Ectodermal cell (in vitro differentiated cells): Measurements from ENCODE around the gene ANKRD39.
"Not testable (repeated sequence)": the region's sequence is repeated elsewhere in the genome, so short reads cannot be mapped to it uniquely, and the experiment has no call there.

Experiments used
- H3K27ac ChIP-seq: 2 replicates; pipeline ENCODE4 v1.7.0; 2013; ENCODE audit warnings: mild to moderate bottlenecking, low read depth, low read length; ENCODE audit not compliant: insufficient read depth, poor library complexity, severe bottlenecking
- H3K27me3 ChIP-seq: 2 replicates; pipeline ENCODE4 v1.7.0; 2013; ENCODE audit warnings: mild to moderate bottlenecking, low read length; ENCODE audit not compliant: insufficient read depth, control insufficient read depth, poor library complexity, severe bottlenecking
- H3K36me3 ChIP-seq: one replicate; pipeline ENCODE4 v1.7.0; 2013; ENCODE audit warnings: low read length; ENCODE audit not compliant: control insufficient read depth, insufficient read depth
- H3K4me1 ChIP-seq: one replicate; pipeline ENCODE4 v1.7.0; 2013; ENCODE audit warnings: low read length; ENCODE audit not compliant: control insufficient read depth, insufficient read depth
- H3K4me3 ChIP-seq: 2 replicates; pipeline ENCODE4 v1.7.0; 2013; ENCODE audit warnings: low read depth, low read length, control low read depth; ENCODE audit not compliant: insufficient read depth
- H3K9me3 ChIP-seq: 2 replicates; pipeline ENCODE4 v1.7.0; 2013; ENCODE audit warnings: mild to moderate bottlenecking, low read length, moderate library complexity; ENCODE audit not compliant: control insufficient read depth
- WGBS, 2 experiments: methylation state at CpG; one replicate each; pipeline ENCODE4 v1.1.7; 2013; ENCODE audit warnings: missing lambda C conversion rate in 2 of 2; 5-methylcytosine and 5-hydroxymethylcytosine counted together

Gene ANKRD39

DNA sequence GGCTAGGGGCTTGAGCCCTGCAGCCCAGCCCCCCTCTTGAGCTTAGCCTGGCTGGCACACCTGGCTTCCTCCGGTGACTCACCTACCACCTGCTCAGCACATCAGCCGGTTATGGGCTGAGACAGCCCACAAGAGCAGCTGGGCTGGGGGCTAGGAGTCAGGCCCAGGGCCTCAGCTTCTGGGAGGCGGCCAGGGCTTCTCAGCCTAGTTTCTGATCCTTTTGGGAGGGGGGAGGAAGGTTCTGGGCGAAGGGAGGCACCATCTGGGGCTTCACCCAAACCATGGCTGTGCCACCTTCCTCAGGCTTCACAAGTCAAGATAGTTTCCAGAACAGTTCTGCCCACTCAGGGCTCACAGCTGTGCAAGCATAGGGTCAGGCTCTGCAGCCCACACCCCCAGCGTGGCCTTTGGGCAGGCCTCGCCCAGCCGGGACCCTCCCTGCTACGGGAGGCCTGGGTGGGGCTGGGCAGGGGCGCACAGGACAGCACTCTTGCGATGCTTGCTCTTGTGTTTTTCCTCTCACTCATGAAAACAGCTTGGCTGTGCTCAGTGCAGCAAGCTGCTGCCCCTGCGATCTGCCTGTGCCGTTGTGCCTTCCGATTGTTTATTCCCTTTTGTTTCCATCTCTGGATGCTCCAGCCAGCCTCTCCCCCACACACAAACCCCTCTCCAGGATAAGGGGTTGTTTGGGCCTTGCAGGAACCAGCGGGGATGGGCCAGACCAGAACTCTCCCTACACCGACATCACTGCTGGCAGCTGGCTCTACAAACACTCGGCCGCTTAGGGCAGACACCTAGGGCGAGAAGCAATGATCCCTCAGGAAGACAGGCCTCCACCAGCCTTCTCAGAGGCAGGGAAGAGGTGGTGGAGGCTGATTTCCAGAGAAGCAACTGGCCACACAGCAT, 38.2 kb upstream of the ANKRD39 start:
- H3K9me3 ChIP-seq = no peaks in the 10 kb centered on the region
- H3K4me3 ChIP-seq = no peak overlapping the region
- H3K36me3 ChIP-seq = no peaks in the 10 kb centered on the region
- H3K27ac ChIP-seq = no peak overlapping the region
- WGBS, 2 experiments = 82 to 85% methylated on average over 18 of the region's 18 CpGs
- peaks cover 20% of the 10 kb centered on the region for H3K4me1 ChIP-seq
- no peaks in the 10 kb centered on the region for H3K27me3 ChIP-seq

DNA sequence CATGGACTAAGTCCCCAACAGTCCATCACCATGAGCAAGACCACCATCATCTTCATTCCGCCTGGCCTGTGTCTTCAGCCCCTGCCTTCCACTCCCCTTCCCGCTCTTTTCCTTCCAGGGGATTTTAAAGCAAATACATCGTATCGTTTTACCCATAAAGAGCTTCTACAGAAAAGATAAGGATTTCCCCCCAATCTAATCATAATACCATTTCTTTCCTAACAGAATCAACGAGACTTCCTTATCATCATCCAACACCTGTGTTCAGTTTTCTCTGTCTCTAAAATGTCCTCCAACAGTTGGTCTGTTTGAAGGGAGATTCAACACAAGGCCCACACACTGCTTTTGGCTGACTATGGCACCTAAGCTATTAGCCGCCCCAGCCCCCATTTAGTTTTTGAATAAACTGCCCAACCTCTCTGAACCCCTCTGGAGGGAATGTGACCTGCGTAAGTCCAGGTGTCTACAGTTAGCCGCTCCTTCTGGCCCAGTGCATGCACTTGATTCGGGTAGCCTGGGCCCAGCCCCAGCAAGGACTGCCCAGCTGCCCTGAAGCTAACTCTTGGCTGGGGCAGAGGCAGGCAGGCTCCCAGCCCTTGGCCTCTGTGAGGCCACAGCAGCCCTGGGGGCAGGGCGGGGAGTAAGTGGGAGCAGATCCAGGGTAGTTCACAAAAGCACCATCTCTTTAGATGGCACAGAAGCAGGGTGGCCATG, 37.4 kb upstream of the ANKRD39 start:
- Histone ChIP-seq H3K9me3 (no peaks in the 10 kb centered on the region), H3K27ac (no peak overlapping the region), H3K36me3 (no peaks in the 10 kb centered on the region), H3K4me3 (no peak overlapping the region), H3K4me1 (peaks cover 27% of the 10 kb centered on the region), H3K27me3 (no peaks in the 10 kb centered on the region)
- WGBS, 2 experiments = 91 to 94% methylated on average over 10 of the region's 10 CpGs

DNA sequence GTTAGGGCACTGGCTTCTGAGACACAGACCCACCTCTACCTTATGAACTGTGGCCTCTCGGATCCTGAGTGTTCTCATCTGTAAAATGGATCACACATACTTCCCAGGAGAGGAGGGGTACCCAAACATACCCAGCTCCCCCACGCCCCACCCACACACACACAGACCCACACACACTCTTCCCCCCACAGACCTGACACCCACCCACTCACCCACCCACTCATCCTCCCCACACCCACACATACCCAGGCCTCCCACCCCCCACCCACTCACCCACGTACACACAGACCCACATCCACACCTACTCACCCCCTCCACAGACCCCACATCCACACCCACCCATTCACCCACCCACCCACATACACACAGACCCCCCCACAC, 36.3 kb upstream of the ANKRD39 start:
- no peaks in the 10 kb centered on the region for H3K36me3 ChIP-seq
- H3K4me1 ChIP-seq = peaks cover 29% of the 10 kb centered on the region
- no peaks in the 10 kb centered on the region for H3K27me3 ChIP-seq
- H3K27ac ChIP-seq = no peak overlapping the region
- WGBS, 2 experiments = 88 to 91% methylated on average over 2 to 3 of the region's 3 CpGs
- H3K4me3 ChIP-seq = no peak overlapping the region
- H3K9me3 ChIP-seq = no peaks in the 10 kb centered on the region

DNA sequence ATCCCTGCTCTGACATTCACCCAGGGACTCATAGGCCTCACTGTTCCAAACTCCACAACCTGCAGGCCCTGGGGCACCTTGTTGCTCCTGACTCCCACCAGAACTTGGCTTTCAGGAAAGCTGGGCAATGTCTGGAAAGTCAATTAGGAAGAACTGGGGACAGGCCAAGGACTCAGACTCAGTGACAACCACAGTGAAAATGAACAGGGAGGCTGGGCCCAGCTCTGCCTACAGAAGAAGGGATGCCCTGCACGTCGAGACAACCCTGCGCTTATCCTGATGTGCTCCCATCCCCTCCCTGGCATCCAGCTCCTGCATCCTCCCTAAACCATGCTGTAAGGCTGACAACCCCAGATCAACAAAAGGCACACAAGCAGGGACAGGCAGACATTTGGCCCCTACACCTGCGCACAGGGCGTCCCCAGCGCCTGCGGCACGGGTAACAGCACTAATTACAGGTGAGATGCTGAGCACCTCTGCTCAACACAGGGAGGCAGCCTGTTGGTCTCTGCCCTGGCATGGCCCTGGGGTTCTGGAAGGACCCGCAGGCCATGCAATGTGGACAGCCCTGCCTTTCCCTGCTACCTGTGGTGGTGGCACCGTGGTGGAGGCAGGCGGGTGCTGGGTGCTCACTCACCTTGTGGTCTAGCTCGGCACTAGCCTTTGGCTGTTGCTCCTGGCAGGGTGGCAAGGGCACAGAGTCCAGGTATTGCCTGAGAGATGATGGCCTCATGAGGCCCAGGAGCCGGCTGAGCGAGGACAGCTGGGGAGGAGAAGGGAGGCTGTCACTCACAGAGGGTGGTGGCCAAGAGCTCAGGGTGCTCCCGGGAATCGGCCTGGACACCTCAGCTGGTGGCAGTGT, 35.7 kb upstream of the ANKRD39 start:
- no peaks in the 10 kb centered on the region for H3K9me3 ChIP-seq
- no peak overlapping the region for H3K27ac ChIP-seq
- H3K4me3 ChIP-seq = no peak overlapping the region
- H3K4me1 ChIP-seq = peaks cover 29% of the 10 kb centered on the region
- no peaks in the 10 kb centered on the region for H3K27me3 ChIP-seq
- 95 to 96% methylated on average over 16 of the region's 16 CpGs for WGBS, 2 experiments
- no peaks in the 10 kb centered on the region for H3K36me3 ChIP-seq

DNA sequence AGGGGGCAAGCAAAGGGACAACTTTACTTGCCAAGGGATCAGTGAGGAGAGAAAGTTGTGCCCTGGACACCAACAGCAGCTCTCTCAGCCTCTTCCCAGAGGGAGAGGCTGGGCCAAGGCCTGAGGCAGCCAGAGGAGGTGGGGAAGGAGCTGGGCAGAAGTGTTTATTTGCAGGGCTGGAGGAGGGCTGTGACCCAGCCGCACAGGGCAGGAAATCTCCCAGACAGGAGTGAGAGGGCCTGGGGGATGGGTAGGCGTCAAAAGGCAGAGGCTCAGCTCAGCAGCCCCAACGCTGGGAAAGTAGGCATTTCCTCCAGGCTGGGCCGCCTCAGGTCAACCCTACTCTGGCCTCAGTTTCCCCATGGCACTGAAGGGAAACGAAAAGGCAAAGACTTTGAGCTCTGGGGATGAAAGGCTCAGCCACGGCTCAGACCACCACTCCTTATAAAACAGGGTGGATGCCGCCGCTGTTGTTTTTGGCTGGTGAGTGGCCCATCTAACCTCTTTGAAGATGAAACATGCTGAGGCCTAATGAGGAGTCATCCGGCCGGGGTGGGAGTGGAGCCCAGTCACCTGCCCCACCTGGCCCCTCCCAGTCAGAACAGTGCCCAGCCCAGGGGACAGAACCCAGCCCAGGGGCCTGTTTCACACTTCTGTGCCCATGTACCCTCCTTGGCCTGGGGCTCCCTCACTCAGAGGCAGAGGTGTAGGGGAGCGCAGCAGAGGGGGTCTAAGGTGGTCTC, 33.9 kb upstream of the ANKRD39 start:
- Histone ChIP-seq H3K36me3 (no peaks in the 10 kb centered on the region), H3K4me3 (no peak overlapping the region), H3K4me1 (peaks cover 37% of the 10 kb centered on the region), H3K27ac (no peak overlapping the region), H3K9me3 (no peaks in the 10 kb centered on the region), H3K27me3 (no peaks in the 10 kb centered on the region)
- WGBS, 2 experiments = 77 to 82% methylated on average over 11 of the region's 11 CpGs

DNA sequence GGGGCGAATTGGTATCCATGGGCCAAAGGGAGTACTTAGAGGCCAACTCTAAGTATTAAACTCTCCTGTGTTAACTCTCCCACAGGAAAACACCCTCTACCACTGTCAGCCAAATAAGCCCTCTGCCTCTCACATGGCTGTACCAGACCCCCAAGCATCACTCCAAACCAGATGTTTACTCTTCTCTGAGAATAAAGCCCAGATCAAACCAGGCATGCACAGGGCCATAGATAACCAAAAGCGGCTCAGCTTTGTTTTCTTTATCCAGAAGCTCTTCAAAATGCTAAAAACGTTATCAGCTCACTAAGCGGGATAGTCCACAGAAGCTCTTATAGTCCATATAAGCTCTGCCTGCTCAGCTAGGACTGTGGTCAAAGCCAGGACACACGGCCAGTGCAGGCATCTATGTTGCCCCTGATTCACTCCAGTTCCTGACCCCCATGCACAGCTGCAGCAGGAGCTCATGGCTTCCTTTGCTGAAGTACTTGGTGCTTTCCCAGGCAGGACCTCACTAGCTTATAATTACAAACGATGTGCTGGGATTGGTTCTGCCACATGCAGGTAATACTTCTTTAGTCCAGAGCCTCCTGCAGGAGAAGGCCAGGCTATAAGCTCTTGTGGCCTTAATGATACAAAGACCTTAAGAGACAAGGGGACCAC, 33.0 kb upstream of the ANKRD39 start:
- no peaks in the 10 kb centered on the region for H3K27me3 ChIP-seq
- no peaks in the 10 kb centered on the region for H3K36me3 ChIP-seq
- peaks cover 36% of the 10 kb centered on the region for H3K4me1 ChIP-seq
- H3K27ac ChIP-seq = no peak overlapping the region
- 86% methylated on average over 6 of the region's 6 CpGs for WGBS, 2 experiments
- H3K4me3 ChIP-seq = no peak overlapping the region
- H3K9me3 ChIP-seq = no peaks in the 10 kb centered on the region

DNA sequence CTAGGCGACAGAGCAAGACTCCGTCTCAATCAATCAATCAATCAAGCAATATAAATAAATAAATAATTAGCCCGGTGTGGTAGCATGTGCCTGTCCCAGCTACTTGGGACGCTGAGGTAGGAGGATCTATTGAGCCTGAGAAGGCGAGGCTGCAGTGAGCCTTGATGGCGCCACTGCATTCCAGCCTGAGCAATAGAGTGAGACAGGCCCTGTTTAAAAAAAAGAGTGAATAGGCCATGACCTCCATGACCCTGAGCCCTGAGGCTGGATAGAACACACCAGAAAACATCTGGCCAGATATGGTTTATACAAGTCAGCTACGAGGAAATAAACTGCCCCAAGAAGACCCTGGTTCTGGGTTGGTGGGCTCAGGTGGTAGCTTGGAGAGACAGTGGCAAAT, 32.4 kb upstream of the ANKRD39 start:
- H3K9me3 ChIP-seq = no peaks in the 10 kb centered on the region
- peaks cover 30% of the 10 kb centered on the region for H3K4me1 ChIP-seq
- no peak overlapping the region for H3K27ac ChIP-seq
- no peak overlapping the region for H3K4me3 ChIP-seq
- no peaks in the 10 kb centered on the region for H3K36me3 ChIP-seq
- 83 to 84% methylated on average over 6 to 7 of the region's 7 CpGs for WGBS, 2 experiments
- no peaks in the 10 kb centered on the region for H3K27me3 ChIP-seq

DNA sequence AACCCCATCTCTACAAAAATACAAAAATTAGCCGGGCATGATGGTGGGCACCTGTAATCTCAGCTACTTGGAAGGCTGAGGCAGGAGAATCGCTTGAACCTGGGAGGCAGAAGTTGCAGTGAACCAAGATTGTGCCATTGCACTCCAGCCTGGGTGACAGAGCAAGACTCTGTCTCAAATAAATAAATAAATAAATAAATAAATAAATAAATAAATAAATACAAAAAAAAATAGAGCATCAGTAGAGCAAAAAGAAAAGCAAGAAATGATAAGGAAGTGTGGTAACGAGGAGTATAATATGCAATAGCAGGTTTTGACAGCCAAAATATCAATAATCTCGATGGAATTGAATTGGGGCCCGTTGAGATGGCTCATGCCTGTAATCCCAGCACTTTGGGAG, 31.7 kb upstream of the ANKRD39 start:
- not testable (repeated sequence) for H3K9me3 ChIP-seq, H3K27ac ChIP-seq, H3K27me3 ChIP-seq, H3K36me3 ChIP-seq, H3K4me3 ChIP-seq
- peaks cover 30% of the 10 kb centered on the region for H3K4me1 ChIP-seq
- WGBS, 2 experiments = 93 to 96% methylated on average over 5 of the region's 5 CpGs
